HCT116 (cell line): ENCODE results near the gene WDR43.

Experiments used
- ATF3 ChIP-seq: IDR thresholded peaks from 2 replicates; pipeline ENCODE4 v1.6.1; 2012
- CTCF ChIP-seq, 3 experiments: fragments of 200-600 bp in 1 of 3; sonication (generic) in 1 of 3; IDR thresholded peaks in 2 of 3; conservative IDR thresholded peaks in 1 of 3; 2 replicates each; pipeline ENCODE4 v1.5.1; 2012 to 2017; ENCODE audit warnings: low read depth in 2 of 3, low read length in 2 of 3, antibody characterized with exemption in 1 of 3, borderline replicate concordance in 1 of 3, control low read depth in 1 of 3, mild to moderate bottlenecking in 1 of 3, mixed read lengths in 1 of 3, mixed run types in 1 of 3, moderate library complexity in 1 of 3; ENCODE audit not compliant: insufficient read depth in 1 of 3
- EZH2phosphoT487 ChIP-seq: fragments of 200-600 bp; IDR thresholded peaks from 2 replicates; pipeline ENCODE4 v1.6.1; 2018; ENCODE audit warnings: antibody characterized with exemption, borderline replicate concordance
- JUND ChIP-seq: IDR thresholded peaks from 2 replicates; pipeline ENCODE4 v1.6.1; 2012
- MAX ChIP-seq: IDR thresholded peaks from 2 replicates; pipeline ENCODE4 v1.6.1; 2012
- POLR2A ChIP-seq: IDR thresholded peaks from 2 replicates; pipeline ENCODE4 v1.7.0; 2011; ENCODE audit warnings: borderline replicate concordance; ENCODE audit not compliant: insufficient read depth, insufficient read length; ENCODE audit errors: extremely low read depth
- POLR2AphosphoS5 ChIP-seq: IDR thresholded peaks from 2 replicates; pipeline ENCODE4 v1.6.1; 2011; ENCODE audit warnings: mild to moderate bottlenecking, low read depth, low read length, moderate library complexity
- REST ChIP-seq: IDR thresholded peaks from 2 replicates; pipeline ENCODE4 v1.6.1; 2012; ENCODE audit warnings: low read depth
- ZBTB33 ChIP-seq: IDR thresholded peaks from 2 replicates; pipeline ENCODE4 v1.6.1; 2011; ENCODE audit warnings: mild to moderate bottlenecking, low read length, moderate library complexity; ENCODE audit not compliant: insufficient replicate concordance; ENCODE audit errors: extremely low read depth
- ZFX ChIP-seq: fragments of 450-650 bp; IDR thresholded peaks from 2 replicates; pipeline ENCODE4 v1.6.1; 2017

GRCh38 chr2:28956890-28957289 is 62.4 kb downstream of the WDR43 start:
- TF ChIP-seq POLR2AphosphoS5, result no peak
- TF ChIP-seq CTCF (IDR thresholded peaks at IDR 0.05 in 2 of 3, conservative IDR thresholded peaks at IDR 0.05 in 1 of 3; ENCODE audit: borderline replicate concordance in 1 of 3, insufficient read depth in 1 of 3, low read depth in 2 of 3, low read length in 2 of 3), result peak; percentile 50 to 67 (median 63); a peak in 5 of 6 replicates
- TF ChIP-seq POLR2A, result no peak
- no peak for TF ChIP-seq ZBTB33
- TF ChIP-seq JUND, result no peak
- TF ChIP-seq EZH2phosphoT487, result no peak
- no peak for TF ChIP-seq ATF3
- no peak for TF ChIP-seq MAX
- TF ChIP-seq REST, result no peak
- no peak for TF ChIP-seq ZFX
